GM13977 (cell line): ENCODE data around the gene TMEM233.
A peak's percentile ranks its signal among the peaks of the same experiment; 100 is the strongest.

Source experiments
- DNase-seq: peaks from one replicate; pipeline ENCODE4 v3.0.0; 2012; ENCODE audit warnings: low spot score
- CTCF ChIP-seq: IDR thresholded peaks from 2 replicates; pipeline ENCODE4 v1.5.1; 2012; ENCODE audit warnings: mild to moderate bottlenecking, control low read depth; ENCODE audit not compliant: insufficient read depth; ENCODE audit errors: extremely low read depth, missing control alignments
- in situ Hi-C: fragments of 300-500 bp; cut with MboI; formaldehyde crosslinking; loops from one replicate; pipeline ENCODE4 v1.12.0; 2022; ENCODE audit warnings: low sequenced_read_pairs, low pct_unique_long_range_greater_than_20kb, mixed read lengths, inconsistent platforms; ENCODE audit not compliant: unreplicated experiment

Gene TMEM233

GRCh38 chr12:119676022-119676421, 82.4 kb downstream of the TMEM233 start:
- in situ Hi-C loops, result loop anchor here (25.0 kb wide), 1 partner anchor 411 kb away; no protein-coding TSS in a partner anchor
- DNase-seq, result no peak
- no peak for TF ChIP-seq CTCF

- no peak for DNase-seq
- in situ Hi-C loops, result loop anchor here (25.0 kb wide), 1 partner anchor 411 kb away; no protein-coding TSS in a partner anchor
- peak; percentile 11 for TF ChIP-seq CTCF
Measured at GRCh38 chr12:119676573-119676972, 83.0 kb downstream of the TMEM233 start.

- in situ Hi-C loops, result loop anchor here (25.0 kb wide), 1 partner anchor 409 kb away; no protein-coding TSS in a partner anchor
- DNase-seq, result no peak
- TF ChIP-seq CTCF, result no peak
Measured at GRCh38 chr12:119678459-119678858, 84.9 kb downstream of the TMEM233 start.

- in situ Hi-C loops, result loop anchor here (25.0 kb wide), 1 partner anchor 408 kb away; no protein-coding TSS in a partner anchor
- DNase-seq, result no peak
- no peak for TF ChIP-seq CTCF
Measured at GRCh38 chr12:119679081-119679480, 85.5 kb downstream of the TMEM233 start.

- TF ChIP-seq CTCF, result no peak
- no peak for DNase-seq
- in situ Hi-C loops, result loop anchor here (25.0 kb wide), 1 partner anchor 408 kb away; no protein-coding TSS in a partner anchor
Measured at GRCh38 chr12:119679490-119679889, 85.9 kb downstream of the TMEM233 start.

- in situ Hi-C loops, result loop anchor here (25.0 kb wide), 1 partner anchor 406 kb away; no protein-coding TSS in a partner anchor
- TF ChIP-seq CTCF, result no peak
- no peak for DNase-seq
Measured at GRCh38 chr12:119681111-119681510, 87.5 kb downstream of the TMEM233 start.
